Measurements from ENCODE around the gene CHDH.

CHDH gene

DNA sequence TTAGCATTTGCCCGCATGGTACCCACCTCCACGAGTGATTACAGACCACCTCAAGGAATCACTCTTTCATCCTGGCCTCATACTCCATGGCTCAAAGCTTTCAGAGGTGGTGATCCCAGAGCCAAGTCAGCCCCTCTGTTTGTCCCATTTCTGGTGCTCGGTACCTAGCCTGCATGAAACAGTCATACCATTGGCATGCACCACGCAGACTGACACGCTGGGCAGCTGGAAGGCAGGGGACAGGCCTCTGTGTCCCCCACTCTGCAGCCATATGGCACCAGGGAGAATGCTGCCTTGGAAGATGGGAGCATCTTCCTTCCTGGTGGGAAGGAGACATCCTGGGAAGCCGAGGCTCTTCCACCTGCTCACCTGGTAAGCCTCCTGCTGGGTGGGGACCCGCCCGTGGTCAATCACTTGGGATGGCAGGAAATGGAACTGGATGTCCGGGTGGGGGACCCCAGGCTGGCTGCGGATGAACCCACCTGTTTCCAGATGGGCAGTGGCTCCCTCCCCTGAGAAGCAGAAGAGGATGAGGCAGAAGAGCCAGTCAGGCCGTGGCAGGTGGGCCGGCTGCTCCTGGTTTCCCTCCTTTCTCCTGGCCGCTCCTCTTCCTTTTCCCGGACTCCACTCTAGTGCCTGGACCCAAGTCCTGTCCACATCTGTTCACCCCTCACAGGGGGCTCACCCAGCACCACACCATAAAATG, 26.9 kb downstream of the CHDH start:
- H3K4me3 ChIP-seq (ENCODE audit: low read depth, low read length): no peak overlapping the region
- TF ChIP-seq, protein P1, sequence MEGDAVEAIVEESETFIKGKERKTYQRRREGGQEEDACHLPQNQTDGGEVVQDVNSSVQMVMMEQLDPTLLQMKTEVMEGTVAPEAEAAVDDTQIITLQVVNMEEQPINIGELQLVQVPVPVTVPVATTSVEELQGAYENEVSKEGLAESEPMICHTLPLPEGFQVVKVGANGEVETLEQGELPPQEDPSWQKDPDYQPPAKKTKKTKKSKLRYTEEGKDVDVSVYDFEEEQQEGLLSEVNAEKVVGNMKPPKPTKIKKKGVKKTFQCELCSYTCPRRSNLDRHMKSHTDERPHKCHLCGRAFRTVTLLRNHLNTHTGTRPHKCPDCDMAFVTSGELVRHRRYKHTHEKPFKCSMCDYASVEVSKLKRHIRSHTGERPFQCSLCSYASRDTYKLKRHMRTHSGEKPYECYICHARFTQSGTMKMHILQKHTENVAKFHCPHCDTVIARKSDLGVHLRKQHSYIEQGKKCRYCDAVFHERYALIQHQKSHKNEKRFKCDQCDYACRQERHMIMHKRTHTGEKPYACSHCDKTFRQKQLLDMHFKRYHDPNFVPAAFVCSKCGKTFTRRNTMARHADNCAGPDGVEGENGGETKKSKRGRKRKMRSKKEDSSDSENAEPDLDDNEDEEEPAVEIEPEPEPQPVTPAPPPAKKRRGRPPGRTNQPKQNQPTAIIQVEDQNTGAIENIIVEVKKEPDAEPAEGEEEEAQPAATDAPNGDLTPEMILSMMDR (conservative IDR thresholded peaks at IDR 0.05; ENCODE audit: low read depth, low read length): no peak

DNA sequence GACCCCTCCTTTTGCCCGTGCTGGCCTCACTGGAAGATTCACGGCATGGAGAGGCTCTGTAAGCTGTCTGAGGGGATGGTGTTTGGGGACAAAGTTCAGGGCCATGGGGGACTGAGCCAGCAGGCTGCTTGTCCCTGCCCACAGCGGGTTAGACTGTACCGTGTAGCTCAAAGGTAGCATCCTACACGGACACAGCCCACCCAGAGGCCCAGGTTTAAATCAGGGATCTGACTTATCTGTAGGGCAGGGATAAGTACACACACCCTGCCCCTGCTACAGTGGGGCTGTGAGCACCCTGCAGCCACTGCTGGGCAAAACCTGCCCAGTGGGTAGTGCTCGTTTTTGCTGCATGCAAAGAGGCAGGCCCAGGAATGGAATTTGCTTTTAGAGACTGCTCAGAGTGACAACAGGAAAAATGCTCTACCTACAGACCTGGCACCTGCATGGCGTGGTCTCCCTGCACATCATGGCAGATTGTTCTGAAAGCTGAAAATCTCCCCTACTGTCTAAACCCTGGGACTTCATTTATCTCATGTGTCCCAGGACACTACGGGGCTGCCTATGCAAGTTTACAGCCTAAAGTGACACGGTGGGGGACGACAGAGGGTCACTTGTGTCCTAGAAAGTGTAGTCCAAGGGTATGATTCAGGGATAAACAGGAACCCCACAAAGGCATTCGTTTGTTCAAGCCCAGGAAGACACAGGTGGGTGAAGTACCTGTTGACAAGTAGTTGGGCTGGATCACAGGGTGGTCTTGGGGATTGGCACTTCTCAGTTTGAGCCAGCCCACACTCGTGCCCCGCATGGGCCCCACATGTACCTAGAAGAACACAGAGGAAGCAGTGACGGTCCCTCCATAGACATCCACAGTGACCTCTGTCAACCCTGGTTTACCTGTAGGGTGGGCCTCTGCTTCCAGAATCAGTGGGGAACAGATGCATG, 27.7 kb downstream of the CHDH start:
- no peak for DNase-seq (ENCODE audit: low read depth)
- no peak overlapping the region for H3K4me3 ChIP-seq (ENCODE audit: low read depth, low read length)
- TF ChIP-seq, protein P1 (conservative IDR thresholded peaks at IDR 0.05; ENCODE audit: low read depth, low read length): no peak

More for the DNA sequence above, 26.9 kb downstream of the CHDH start:
- DNase-seq (ENCODE audit: low read depth): no peak

DNA sequence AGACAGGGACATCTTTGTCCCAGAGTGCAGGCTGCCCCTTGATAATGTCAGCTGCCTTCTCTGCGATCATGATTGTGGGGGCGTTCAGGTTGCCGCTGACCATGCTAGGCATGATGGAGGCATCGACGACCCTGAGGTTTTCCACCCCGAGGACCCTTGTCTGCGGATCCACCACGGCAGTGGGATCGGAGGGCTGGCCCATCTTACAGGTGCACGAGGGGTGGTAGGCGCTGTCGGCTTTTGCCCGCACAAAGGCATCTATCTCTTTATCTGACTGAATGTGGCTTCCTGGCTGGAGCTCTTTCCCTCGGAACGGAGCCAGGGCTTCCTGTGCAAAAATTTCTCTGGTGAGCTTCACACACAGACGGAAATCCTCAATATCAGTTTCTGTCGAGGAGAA, 28.4 kb downstream of the CHDH start:
- no peak overlapping the region for H3K4me3 ChIP-seq (ENCODE audit: low read depth, low read length)
- TF ChIP-seq, protein P1 (conservative IDR thresholded peaks at IDR 0.05; ENCODE audit: low read depth, low read length): no peak
- DNase-seq (ENCODE audit: low read depth): no peak

DNA sequence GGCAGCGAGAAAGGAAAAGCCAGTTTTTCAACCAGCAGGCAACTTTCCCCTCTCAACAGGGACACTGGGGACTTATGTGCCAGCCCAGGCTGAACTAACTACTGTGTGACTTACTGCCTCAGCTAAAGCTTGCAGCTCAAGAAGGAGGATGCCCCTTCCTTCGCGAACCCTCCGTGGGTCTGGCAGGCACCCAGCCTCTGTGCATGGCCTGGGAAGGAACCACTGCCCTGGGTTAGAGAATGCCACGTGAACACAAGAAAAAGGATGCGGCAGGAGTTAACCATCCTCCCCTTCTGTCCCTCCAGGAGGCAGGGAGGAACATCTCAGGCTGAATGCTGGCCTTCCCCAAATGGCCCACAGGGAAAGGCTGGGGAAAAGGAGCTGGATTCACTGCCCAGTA, 29.0 kb downstream of the CHDH start:
- no peak for DNase-seq (ENCODE audit: low read depth)
- H3K4me3 ChIP-seq (ENCODE audit: low read depth, low read length): no peak overlapping the region
- TF ChIP-seq, protein P1 (conservative IDR thresholded peaks at IDR 0.05; ENCODE audit: low read depth, low read length): no peak

DNA sequence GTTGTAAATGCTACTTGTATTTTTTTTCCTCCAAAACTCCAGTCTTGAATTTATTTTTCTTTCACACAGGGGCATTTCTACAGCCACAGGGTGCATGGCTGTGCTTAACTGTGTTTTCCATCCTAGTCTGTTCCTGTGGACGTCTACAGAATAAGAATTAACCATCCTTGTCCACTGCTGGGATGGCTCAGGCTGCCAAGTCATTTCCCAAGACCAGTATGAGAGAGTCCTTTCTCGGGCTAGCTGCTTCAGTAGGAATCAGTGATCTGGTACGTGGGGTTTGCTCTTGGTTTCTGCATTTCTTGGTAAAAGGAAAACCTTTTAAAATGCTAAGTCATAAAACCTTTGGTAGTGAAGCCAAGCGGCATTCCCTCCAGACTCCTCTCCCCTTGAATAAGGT, 29.8 kb downstream of the CHDH start:
- DNase-seq (ENCODE audit: low read depth): no peak
- H3K4me3 ChIP-seq (ENCODE audit: low read depth, low read length): no peak overlapping the region
- TF ChIP-seq, protein P1 (conservative IDR thresholded peaks at IDR 0.05; ENCODE audit: low read depth, low read length): no peak

DNA sequence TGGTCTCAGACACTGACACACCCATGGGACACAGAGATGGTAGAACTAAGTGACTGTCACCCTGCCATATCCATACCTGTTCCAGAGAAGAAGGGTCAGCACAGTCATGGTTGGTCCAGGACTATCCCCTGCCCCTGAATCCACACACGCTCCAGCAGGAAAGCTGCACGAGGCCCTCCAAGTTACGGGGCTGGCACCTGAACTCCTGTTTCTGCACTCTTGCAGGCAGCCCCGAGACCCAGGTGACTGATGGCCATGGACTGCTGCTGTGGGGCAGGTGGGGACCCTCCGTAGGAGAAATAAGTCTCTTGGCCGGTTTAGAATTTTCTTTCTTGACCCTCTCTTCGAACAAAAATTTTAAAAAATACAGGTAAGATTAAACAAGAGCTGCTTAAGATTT, 30.6 kb downstream of the CHDH start:
- TF ChIP-seq, protein P1 (conservative IDR thresholded peaks at IDR 0.05; ENCODE audit: low read depth, low read length): no peak
- no peak overlapping the region for H3K4me3 ChIP-seq (ENCODE audit: low read depth, low read length)
- no peak for DNase-seq (ENCODE audit: low read depth)

Data from choroid plexus epithelial cell (primary cell).